ENCODE results near the gene IDUA.

Gene IDUA

GRCh38 chr4:989722-990471, 3.1 kb downstream of the IDUA start:
- Histone ChIP-seq H3F3A (ENCODE audit: insufficient read depth) (peaks cover 5% of the 10 kb centered on the region; the same call in 1 of the 2 replicates), H3K4me2 (ENCODE audit: low read depth, low read length, poor library complexity, severe bottlenecking) (no peak overlapping the region), H3K9me2 (replicated peaks; ENCODE audit: insufficient read depth, low read length) (no peaks in the 10 kb centered on the region), H3K9me3 (ENCODE audit: insufficient read depth, low read length) (no peaks in the 10 kb centered on the region), H2AFZ (ENCODE audit: low read depth, low read length, severe bottlenecking) (no peak overlapping the region), H3K79me2 (ENCODE audit: insufficient read depth, low read length) (no peaks in the 10 kb centered on the region), H3K27me3 (ENCODE audit: low read length) (no peaks in the 10 kb centered on the region), H4K20me1 (ENCODE audit: low read depth, low read length) (no peaks in the 10 kb centered on the region), H3K36me3 (ENCODE audit: low read length) (no peaks in the 10 kb centered on the region), H3K27ac (ENCODE audit: low read depth, low read length) (no peak overlapping the region), H3K9ac (ENCODE audit: low read length) (no peak overlapping the region), H3K4me3 (ENCODE audit: insufficient read depth, low read length, poor library complexity, severe bottlenecking) (no peak overlapping the region)
- TF ChIP-seq CTCF (IDR thresholded peaks at IDR 0.05; ENCODE audit: insufficient read depth, low read length, poor library complexity, severe bottlenecking) (no peak), EZH2phosphoT487 (conservative IDR thresholded peaks at IDR 0.05; ENCODE audit: low read length) (no peak)

- H3K36me3 ChIP-seq (ENCODE audit: low read length), result no peaks in the 10 kb centered on the region
- peaks cover 5% of the 10 kb centered on the region; the same call in 1 of the 2 replicates for H3F3A ChIP-seq (ENCODE audit: insufficient read depth)
Observed at GRCh38 chr4:990746-991367, 4.0 kb downstream of the IDUA start.

DNA sequence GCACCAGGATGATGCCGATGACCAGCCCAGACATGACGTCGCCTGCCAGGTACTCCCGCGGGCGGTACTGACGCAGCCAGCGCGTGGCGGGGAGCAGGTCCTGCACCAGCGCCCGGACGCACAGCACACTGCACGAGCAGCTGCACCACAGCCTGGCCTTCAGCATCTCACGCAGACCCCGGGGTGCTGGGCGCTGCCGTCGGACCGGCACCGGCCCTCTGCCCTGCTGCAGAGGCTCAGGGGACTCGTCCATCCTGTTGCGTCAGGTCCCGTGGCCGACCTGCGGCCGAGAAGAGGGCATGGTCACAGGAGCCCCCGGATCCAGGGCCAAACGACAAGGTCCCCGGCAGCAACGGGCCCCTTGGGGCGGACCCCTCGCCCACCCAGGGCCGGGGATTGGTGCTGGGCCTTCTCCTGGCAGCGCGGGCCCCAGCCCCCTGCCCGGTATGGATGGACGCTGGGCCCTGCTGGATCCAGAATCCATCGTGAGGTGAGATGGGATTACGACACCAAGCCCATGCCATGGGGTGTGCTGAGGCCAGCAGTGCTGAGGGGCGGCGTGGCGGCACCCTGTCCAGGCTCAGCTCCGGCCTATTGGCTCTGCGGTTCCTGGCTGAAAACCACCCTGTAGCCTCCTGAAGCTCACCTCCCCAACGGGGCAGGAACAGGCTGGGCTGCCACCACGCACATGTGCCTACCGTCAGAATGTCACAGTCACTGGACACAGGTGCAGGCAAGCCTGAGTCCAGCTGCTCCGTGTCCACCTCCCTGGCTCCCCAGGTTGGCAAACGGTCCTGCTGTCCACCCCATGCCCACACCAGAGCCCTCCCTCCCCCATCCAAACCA, 4.8 kb downstream of the IDUA start:
- Histone ChIP-seq H3K9me2 (replicated peaks; ENCODE audit: insufficient read depth, low read length) (no peaks in the 10 kb centered on the region), H3K27me3 (ENCODE audit: low read length) (no peaks in the 10 kb centered on the region), H4K20me1 (ENCODE audit: low read depth, low read length) (no peaks in the 10 kb centered on the region), H3K27ac (ENCODE audit: low read depth, low read length) (no peak overlapping the region), H3K36me3 (ENCODE audit: low read length) (no peaks in the 10 kb centered on the region), H3K79me2 (ENCODE audit: insufficient read depth, low read length) (no peaks in the 10 kb centered on the region), H3F3A (ENCODE audit: insufficient read depth) (no peaks in the 10 kb centered on the region), H3K4me3 (ENCODE audit: insufficient read depth, low read length, poor library complexity, severe bottlenecking) (no peak overlapping the region), H2AFZ (ENCODE audit: low read depth, low read length, severe bottlenecking) (no peak overlapping the region), H3K9me3 (ENCODE audit: insufficient read depth, low read length) (no peaks in the 10 kb centered on the region), H3K9ac (ENCODE audit: low read length) (no peak overlapping the region), H3K4me2 (ENCODE audit: low read depth, low read length, poor library complexity, severe bottlenecking) (no peak overlapping the region)
- TF ChIP-seq CTCF (IDR thresholded peaks at IDR 0.05; ENCODE audit: insufficient read depth, low read length, poor library complexity, severe bottlenecking) (no peak), EZH2phosphoT487 (conservative IDR thresholded peaks at IDR 0.05; ENCODE audit: low read length) (no peak)

More at GRCh38 chr4:990746-991367, 4.0 kb downstream of the IDUA start:
- Histone ChIP-seq H4K20me1 (ENCODE audit: low read depth, low read length) (no peaks in the 10 kb centered on the region), H3K4me3 (ENCODE audit: insufficient read depth, low read length, poor library complexity, severe bottlenecking) (no peak overlapping the region), H3K9me3 (ENCODE audit: insufficient read depth, low read length) (no peaks in the 10 kb centered on the region), H3K4me2 (ENCODE audit: low read depth, low read length, poor library complexity, severe bottlenecking) (no peak overlapping the region), H3K79me2 (ENCODE audit: insufficient read depth, low read length) (no peaks in the 10 kb centered on the region), H3K9me2 (replicated peaks; ENCODE audit: insufficient read depth, low read length) (no peaks in the 10 kb centered on the region), H3K27me3 (ENCODE audit: low read length) (no peaks in the 10 kb centered on the region), H3K9ac (ENCODE audit: low read length) (no peak overlapping the region), H3K27ac (ENCODE audit: low read depth, low read length) (no peak overlapping the region), H2AFZ (ENCODE audit: low read depth, low read length, severe bottlenecking) (no peak overlapping the region)
- TF ChIP-seq EZH2phosphoT487 (conservative IDR thresholded peaks at IDR 0.05; ENCODE audit: low read length), result no peak
- no peak for TF ChIP-seq CTCF (IDR thresholded peaks at IDR 0.05; ENCODE audit: insufficient read depth, low read length, poor library complexity, severe bottlenecking)

Data from SU-DHL-6 (cell line).